Neural cell (in vitro differentiated cells): ENCODE measurements around the gene SH3RF3.

Experiments
- EZH2 ChIP-seq: fragments of 200-600, 300-800 bp; shearing (Covaris generic), sonication (generic); IDR thresholded peaks from 2 replicates; pipeline ENCODE4 v1.6.1; 2014; ENCODE audit warnings: antibody characterized with exemption, low read length, borderline replicate concordance, mild to moderate bottlenecking; ENCODE audit not compliant: insufficient read depth, poor library complexity, severe bottlenecking
- TF ChIP-seq, protein P1 (sequence below): IDR thresholded peaks from 2 replicates; pipeline ENCODE4 v1.6.1; 2012; ENCODE audit warnings: borderline replicate concordance

DNA sequence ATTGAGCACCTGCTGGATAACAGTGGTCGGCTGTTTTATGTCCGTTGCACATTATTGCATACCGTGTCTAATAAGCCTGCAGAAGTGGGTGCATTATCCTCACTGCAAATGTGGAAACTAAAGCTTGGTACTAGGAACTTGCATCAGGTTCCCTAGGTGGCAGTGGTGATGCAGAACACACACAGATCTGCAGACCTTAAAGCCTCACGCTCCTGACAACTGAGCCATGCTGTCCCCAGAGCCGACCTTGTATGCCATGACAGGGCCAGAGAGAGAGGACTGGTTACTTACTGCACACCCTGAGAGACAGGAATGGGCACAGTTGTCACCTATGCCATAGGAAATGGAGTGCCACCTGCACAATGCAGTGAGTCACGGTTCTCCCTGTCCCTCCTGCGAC lies 151.8 kb downstream of the SH3RF3 start:
- no peak for TF ChIP-seq EZH2
- TF ChIP-seq, protein P1, sequence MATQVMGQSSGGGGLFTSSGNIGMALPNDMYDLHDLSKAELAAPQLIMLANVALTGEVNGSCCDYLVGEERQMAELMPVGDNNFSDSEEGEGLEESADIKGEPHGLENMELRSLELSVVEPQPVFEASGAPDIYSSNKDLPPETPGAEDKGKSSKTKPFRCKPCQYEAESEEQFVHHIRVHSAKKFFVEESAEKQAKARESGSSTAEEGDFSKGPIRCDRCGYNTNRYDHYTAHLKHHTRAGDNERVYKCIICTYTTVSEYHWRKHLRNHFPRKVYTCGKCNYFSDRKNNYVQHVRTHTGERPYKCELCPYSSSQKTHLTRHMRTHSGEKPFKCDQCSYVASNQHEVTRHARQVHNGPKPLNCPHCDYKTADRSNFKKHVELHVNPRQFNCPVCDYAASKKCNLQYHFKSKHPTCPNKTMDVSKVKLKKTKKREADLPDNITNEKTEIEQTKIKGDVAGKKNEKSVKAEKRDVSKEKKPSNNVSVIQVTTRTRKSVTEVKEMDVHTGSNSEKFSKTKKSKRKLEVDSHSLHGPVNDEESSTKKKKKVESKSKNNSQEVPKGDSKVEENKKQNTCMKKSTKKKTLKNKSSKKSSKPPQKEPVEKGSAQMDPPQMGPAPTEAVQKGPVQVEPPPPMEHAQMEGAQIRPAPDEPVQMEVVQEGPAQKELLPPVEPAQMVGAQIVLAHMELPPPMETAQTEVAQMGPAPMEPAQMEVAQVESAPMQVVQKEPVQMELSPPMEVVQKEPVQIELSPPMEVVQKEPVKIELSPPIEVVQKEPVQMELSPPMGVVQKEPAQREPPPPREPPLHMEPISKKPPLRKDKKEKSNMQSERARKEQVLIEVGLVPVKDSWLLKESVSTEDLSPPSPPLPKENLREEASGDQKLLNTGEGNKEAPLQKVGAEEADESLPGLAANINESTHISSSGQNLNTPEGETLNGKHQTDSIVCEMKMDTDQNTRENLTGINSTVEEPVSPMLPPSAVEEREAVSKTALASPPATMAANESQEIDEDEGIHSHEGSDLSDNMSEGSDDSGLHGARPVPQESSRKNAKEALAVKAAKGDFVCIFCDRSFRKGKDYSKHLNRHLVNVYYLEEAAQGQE: no peak
